Ishikawa (cell line): ENCODE measurements around the gene NOXO1.

Experiments
- CEBPB ChIP-seq: IDR thresholded peaks from 2 replicates; pipeline ENCODE4 v1.6.1; 2012
- CREB1 ChIP-seq: IDR thresholded peaks from 2 replicates; pipeline ENCODE4 v1.6.1; 2012; ENCODE audit warnings: low read depth
- EGR1 ChIP-seq: IDR thresholded peaks from 2 replicates; pipeline ENCODE4 v1.6.1; 2012
- EP300 ChIP-seq: IDR thresholded peaks from 2 replicates; pipeline ENCODE4 v1.6.1; 2012; ENCODE audit warnings: borderline replicate concordance
- FOXM1 ChIP-seq: IDR thresholded peaks from 2 replicates; pipeline ENCODE4 v1.6.1; 2012; ENCODE audit warnings: low read depth, borderline replicate concordance
- MAX ChIP-seq: IDR thresholded peaks from 2 replicates; pipeline ENCODE4 v1.6.1; 2012
- NFIC ChIP-seq: IDR thresholded peaks from 2 replicates; pipeline ENCODE4 v1.6.1; 2012
- RAD21 ChIP-seq: IDR thresholded peaks from 2 replicates; pipeline ENCODE4 v1.6.1; 2012; ENCODE audit warnings: low read depth
- REST ChIP-seq: IDR thresholded peaks from 2 replicates; pipeline ENCODE4 v1.6.1; 2012; ENCODE audit warnings: low read depth, mild to moderate bottlenecking
- TAF1 ChIP-seq: IDR thresholded peaks from 2 replicates; pipeline ENCODE4 v1.6.1; 2012; ENCODE audit warnings: low read depth, mild to moderate bottlenecking
- TCF12 ChIP-seq: IDR thresholded peaks from 2 replicates; pipeline ENCODE4 v1.6.1; 2012; ENCODE audit warnings: low read depth
- TEAD4 ChIP-seq: IDR thresholded peaks from 2 replicates; pipeline ENCODE4 v1.6.1; 2012
- YY1 ChIP-seq: IDR thresholded peaks from 2 replicates; pipeline ENCODE4 v1.6.1; 2012; ENCODE audit warnings: low read depth
- ZBTB7A ChIP-seq: IDR thresholded peaks from 2 replicates; pipeline ENCODE4 v1.6.1; 2012; ENCODE audit warnings: low read depth
- TF ChIP-seq, protein P1 (sequence below): IDR thresholded peaks from 2 replicates; pipeline ENCODE4 v1.6.1; 2012

Gene NOXO1

GRCh38 chr16:2026461-2027023 is 45.3 kb upstream of the NOXO1 start, which contains the start of gene NHERF2:
TSS of gene NHERF2 (plus strand) at chr16:2026902. CDS start at chr16:2027006, 104 bp downstream.
- peak; percentile 25; the same call in 1 of the 2 replicates for TF ChIP-seq TAF1
- peak; percentile 58 for TF ChIP-seq EGR1
- no peak for TF ChIP-seq TEAD4

DNA sequence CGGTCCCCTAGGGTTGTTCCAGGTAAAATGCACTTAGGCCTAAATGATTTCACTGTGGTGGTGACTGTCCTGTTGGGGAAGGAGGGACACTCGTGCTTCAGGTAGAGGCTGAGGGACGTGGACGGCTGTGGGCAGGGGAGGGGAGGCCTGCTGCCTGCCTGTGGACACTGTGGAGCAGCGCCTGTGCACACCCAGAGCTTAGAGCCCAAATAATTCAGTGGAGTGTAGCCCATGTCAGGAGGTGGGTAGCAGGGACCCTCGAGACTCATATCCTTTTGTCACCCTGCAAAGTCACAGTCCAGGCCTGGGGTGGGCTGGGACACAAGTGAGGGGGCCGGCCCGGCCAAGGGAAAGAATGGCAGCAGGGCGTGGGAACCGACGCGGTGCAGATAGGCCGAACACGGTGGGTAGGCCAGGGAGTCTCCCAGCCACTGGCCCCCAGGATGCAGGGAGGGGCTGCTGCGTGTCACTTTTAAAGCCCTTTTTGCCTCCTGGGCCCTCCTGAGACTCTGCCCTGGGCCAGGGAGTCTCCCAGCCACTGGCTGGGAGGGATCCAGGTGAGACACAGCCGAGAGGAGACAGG is 44.7 kb upstream of the NOXO1 start:
- TF ChIP-seq ZBTB7A = no peak
- TF ChIP-seq YY1 = no peak
- TF ChIP-seq FOXM1 = no peak
- no peak for TF ChIP-seq TEAD4
- no peak for TF ChIP-seq EP300
- no peak for TF ChIP-seq RAD21
- TF ChIP-seq CEBPB = no peak
- TF ChIP-seq REST = no peak
- TF ChIP-seq NFIC = no peak
- TF ChIP-seq, protein P1, sequence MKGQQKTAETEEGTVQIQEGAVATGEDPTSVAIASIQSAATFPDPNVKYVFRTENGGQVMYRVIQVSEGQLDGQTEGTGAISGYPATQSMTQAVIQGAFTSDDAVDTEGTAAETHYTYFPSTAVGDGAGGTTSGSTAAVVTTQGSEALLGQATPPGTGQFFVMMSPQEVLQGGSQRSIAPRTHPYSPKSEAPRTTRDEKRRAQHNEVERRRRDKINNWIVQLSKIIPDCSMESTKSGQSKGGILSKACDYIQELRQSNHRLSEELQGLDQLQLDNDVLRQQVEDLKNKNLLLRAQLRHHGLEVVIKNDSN = no peak
- TF ChIP-seq EGR1 = no peak
- no peak for TF ChIP-seq CREB1
- TF ChIP-seq MAX = no peak
- no peak for TF ChIP-seq TCF12
- no peak for TF ChIP-seq TAF1

GRCh38 chr16:2025251-2025650 is 44.0 kb upstream of the NOXO1 start:
- TF ChIP-seq MAX = no peak
- TF ChIP-seq FOXM1 = no peak
- no peak for TF ChIP-seq RAD21
- TF ChIP-seq CREB1 = no peak
- TF ChIP-seq YY1 = no peak
- no peak for TF ChIP-seq TAF1
- TF ChIP-seq NFIC = no peak
- no peak for TF ChIP-seq EGR1
- TF ChIP-seq TEAD4 = no peak
- TF ChIP-seq, protein P1 = no peak
- no peak for TF ChIP-seq ZBTB7A
- no peak for TF ChIP-seq EP300
- TF ChIP-seq TCF12 = no peak
- no peak for TF ChIP-seq REST
- TF ChIP-seq CEBPB = no peak

GRCh38 chr16:2024032-2024420 is 42.8 kb upstream of the NOXO1 start:
- TF ChIP-seq YY1 = no peak
- no peak for TF ChIP-seq TCF12
- TF ChIP-seq EP300 = no peak
- TF ChIP-seq TAF1 = no peak
- TF ChIP-seq RAD21 = no peak
- TF ChIP-seq FOXM1 = no peak
- TF ChIP-seq, protein P1 = no peak
- TF ChIP-seq EGR1 = no peak
- no peak for TF ChIP-seq MAX

DNA sequence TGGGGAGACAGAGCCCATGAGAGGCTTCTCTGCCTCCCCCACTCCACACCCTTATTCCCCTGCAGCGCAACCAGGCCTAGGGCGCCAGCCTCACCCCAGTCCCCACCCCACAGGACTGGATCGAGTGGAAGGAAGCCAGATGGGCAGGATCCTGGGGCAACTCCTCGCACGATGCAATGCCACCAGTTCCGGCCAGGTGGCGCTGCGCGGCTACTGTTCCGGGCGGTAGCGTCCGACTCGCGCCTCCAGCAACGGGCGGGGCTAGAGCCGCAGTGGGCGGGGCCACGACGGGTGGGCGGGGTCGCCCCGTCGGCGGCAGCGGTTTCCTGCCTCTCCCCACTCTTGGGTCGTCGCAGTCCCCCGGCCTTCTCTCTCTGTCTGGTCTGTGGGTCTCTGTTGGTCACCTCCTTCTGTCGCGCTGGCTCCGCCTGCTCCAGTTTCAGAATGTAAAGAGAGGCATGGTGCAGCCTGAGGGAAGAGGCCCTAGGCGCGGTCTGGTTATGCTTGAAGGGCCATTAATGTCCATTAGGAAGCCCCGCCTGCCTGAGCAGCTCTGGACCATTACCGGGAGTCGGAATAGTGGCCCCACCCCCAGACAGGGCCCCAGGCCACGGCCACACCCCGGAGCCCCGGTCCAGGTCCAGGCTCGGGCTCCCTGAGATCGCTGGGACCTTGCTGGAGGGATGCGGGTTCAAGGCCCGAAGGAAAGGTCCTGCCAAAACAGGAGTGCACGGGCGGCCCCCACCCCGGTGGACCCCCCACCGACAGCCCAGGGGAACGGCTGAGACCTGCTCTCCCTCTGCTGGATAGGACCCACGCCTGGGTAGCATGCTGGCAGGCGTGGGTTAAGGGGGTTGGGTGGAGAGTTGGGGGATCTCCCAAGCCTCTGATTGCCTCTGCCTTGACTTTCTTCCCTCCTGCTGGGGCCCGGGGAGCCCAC is 42.1 kb upstream of the NOXO1 start:
- TF ChIP-seq TCF12 = peak; percentile 57
- TF ChIP-seq CEBPB = no peak
- peak; percentile 52 for TF ChIP-seq MAX
- no peak; the same call in 1 of the 2 replicates for TF ChIP-seq NFIC
- TF ChIP-seq YY1 = 0 out of 2 replicates have a peak, but pooled peaks have one; percentile 13
- TF ChIP-seq RAD21 = peak; percentile 98
- no peak for TF ChIP-seq FOXM1
- peak; percentile 46 for TF ChIP-seq TEAD4
- peak; percentile 49; the same call in 1 of the 2 replicates for TF ChIP-seq EP300
- peak; percentile 46 for TF ChIP-seq ZBTB7A
- TF ChIP-seq, protein P1 = no peak
- no peak for TF ChIP-seq REST
- peak; percentile 10; the same call in 1 of the 2 replicates for TF ChIP-seq CREB1
- 0 out of 2 replicates have a peak, but pooled peaks have one; percentile 37 for TF ChIP-seq TAF1
- TF ChIP-seq EGR1 = no peak
